Endothelial cell of umbilical vein (primary cell): Measurements from ENCODE around the gene ZER1. TPM values are rescaled to one million over a fixed set of nuclear protein-coding genes. Genes with fewer than 3 reads are reported as not detected.

ENCODE experiments used
- BruUV-seq: library from RNA; stranded (reverse); fragments of 400-500 nt; replicated peaks from 2 replicates; lab custom pipeline; 2021; lab: Mats Ljungman, UMichigan
- CTCF ChIA-PET: fragments of 300-600, 350-600 bp; sonication (Branson Sonifier 250); formaldehyde crosslinking; loops from one replicate; lab custom pipeline; 2021; ENCODE audit warnings: antibody characterized with exemption, inconsistent platforms; lab: Charles Lee
- POLR2A ChIA-PET: fragments of 300-600, 350-600 bp; sonication (Branson Sonifier 250); formaldehyde crosslinking; loops from one replicate; lab custom pipeline; 2021; ENCODE audit warnings: antibody characterized with exemption, inconsistent platforms; lab: Charles Lee
- DNase-seq: peaks from one replicate; pipeline ENCODE4 v3.0.0-alpha.2; 2011; ENCODE audit warnings: low read depth, low spot score
- FAIRE-seq: peaks from 2 replicates; lab custom pipeline; 2011; peaks lifted over from hg19 to GRCh38; lab: Jason Lieb, UNC
- H2AFZ ChIP-seq: 2 replicates; pipeline ENCODE4 v1.6.0; 2012; ENCODE audit warnings: low read depth, low read length, control low read depth, inconsistent platforms
- H3K27ac ChIP-seq: 2 replicates; pipeline ENCODE4 v1.5.1; 2011; ENCODE audit warnings: low read depth, mild to moderate bottlenecking, control low read depth, low read length, moderate library complexity; ENCODE audit not compliant: insufficient read depth
- H3K27me3 ChIP-seq, 2 experiments: 2 replicates each; pipeline versions ENCODE4 v1.6.0 to v1.6.1; 2011; ENCODE audit warnings: low read length in 2 of 2, mixed read lengths in 1 of 2; ENCODE audit not compliant: control insufficient read depth in 2 of 2, insufficient read depth in 2 of 2
- H3K36me3 ChIP-seq, 2 experiments: 2 replicates in 1 of 2; 3 replicates in 1 of 2; pipeline ENCODE4 v1.5.1; 2011; ENCODE audit warnings: low read length in 2 of 2, mild to moderate bottlenecking in 1 of 2, moderate library complexity in 1 of 2; ENCODE audit not compliant: control insufficient read depth in 2 of 2, insufficient read depth in 2 of 2; ENCODE audit errors: extremely low read depth in 1 of 2
- H3K4me1 ChIP-seq: 3 replicates; pipeline ENCODE4 v1.5.1; 2011; ENCODE audit warnings: mild to moderate bottlenecking, low read length; ENCODE audit not compliant: control insufficient read depth, insufficient read depth; ENCODE audit errors: extremely low read depth
- H3K4me2 ChIP-seq: 2 replicates; pipeline ENCODE4 v1.6.1; 2011; ENCODE audit warnings: low read length, control low read depth, mixed read lengths; ENCODE audit not compliant: insufficient read depth
- H3K4me3 ChIP-seq, 3 experiments: fragments of 200-600 bp in 1 of 3; sonication (generic), shearing (Covaris generic) in 1 of 3; replicated peaks in 1 of 3; 2 replicates each; pipeline ENCODE4 v1.5.1; 2011 to 2016; ENCODE audit warnings: control low read depth in 3 of 3, low read length in 3 of 3, mild to moderate bottlenecking in 2 of 3, inconsistent platforms in 1 of 3, low read depth in 1 of 3, moderate library complexity in 1 of 3; ENCODE audit not compliant: insufficient read depth in 1 of 3
- H3K79me2 ChIP-seq: 2 replicates; pipeline ENCODE4 v1.6.0; 2012; ENCODE audit warnings: low read length, inconsistent platforms; ENCODE audit not compliant: control insufficient read depth, insufficient read depth
- H3K9ac ChIP-seq: replicated peaks from 2 replicates; pipeline ENCODE3; 2011; ENCODE audit warnings: low read length, control low read depth; ENCODE audit not compliant: insufficient read depth; ENCODE audit errors: extremely low read depth
- H3K9me1 ChIP-seq: replicated peaks from 3 replicates; pipeline ENCODE4 v1.6.0; 2011; ENCODE audit warnings: mild to moderate bottlenecking, low read length; ENCODE audit not compliant: control insufficient read depth, insufficient read depth; ENCODE audit errors: extremely low read depth
- H3K9me3 ChIP-seq: replicated peaks from 2 replicates; pipeline ENCODE4 v1.5.1; 2012; ENCODE audit warnings: low read length, inconsistent platforms; ENCODE audit not compliant: control insufficient read depth, insufficient read depth
- H4K20me1 ChIP-seq: replicated peaks from 2 replicates; pipeline ENCODE3; 2011; ENCODE audit warnings: mild to moderate bottlenecking, low read length; ENCODE audit not compliant: control insufficient read depth, insufficient read depth; ENCODE audit errors: extremely low read depth
- EZH2 ChIP-seq: IDR thresholded peaks from 2 replicates; pipeline ENCODE4 v1.6.1; 2012; ENCODE audit warnings: borderline replicate concordance, low read depth, mild to moderate bottlenecking, moderate library complexity, low read length, inconsistent platforms; ENCODE audit not compliant: severe bottlenecking
- FOS ChIP-seq: IDR thresholded peaks from 2 replicates; pipeline ENCODE4 v1.6.1; 2011; ENCODE audit warnings: mild to moderate bottlenecking, low read length, moderate library complexity, borderline replicate concordance; ENCODE audit not compliant: insufficient read depth
- GATA2 ChIP-seq: IDR thresholded peaks from 2 replicates; pipeline ENCODE4 v1.7.0; 2011; ENCODE audit warnings: low read depth, mild to moderate bottlenecking, moderate library complexity, mixed read lengths, low read length; ENCODE audit not compliant: insufficient read length, insufficient read depth
- JUN ChIP-seq: IDR thresholded peaks from 2 replicates; pipeline ENCODE4 v1.6.1; 2011; ENCODE audit warnings: borderline replicate concordance, low read depth; ENCODE audit not compliant: insufficient read length, insufficient read depth
- MYC ChIP-seq: IDR thresholded peaks from one replicate; pipeline ENCODE4 v1.6.1; 2011; ENCODE audit warnings: mild to moderate bottlenecking, low read depth, low read length
- POLR2A ChIP-seq: IDR thresholded peaks from 2 replicates; pipeline ENCODE4 v1.6.1; 2012; ENCODE audit warnings: low read depth, mild to moderate bottlenecking, control low read depth, low read length
- POLR2AphosphoS5 ChIP-seq: IDR thresholded peaks from 2 replicates; pipeline ENCODE4 v1.6.1; 2012; ENCODE audit warnings: low read depth, mild to moderate bottlenecking, control low read depth, low read length, moderate library complexity; ENCODE audit not compliant: insufficient read depth
- dilution Hi-C: fragments of 300-500 bp; cut with MboI; formaldehyde crosslinking; loops from one replicate; pipeline ENCODE4 v1.15.0; 2019; ENCODE audit warnings: low sequenced_read_pairs; ENCODE audit not compliant: extremely low pct_ligation_motif_present
- intact Hi-C: fragments of 100-400 bp; cut with micrococcal nuclease; formaldehyde crosslinking; loops from one replicate; pipeline ENCODE4 v1.10.0; 2022
- polyA plus RNA-seq, 4 experiments: library from polyadenylated mRNA; depleted of rRNA in 3 of 4; stranded (reverse) in 3 of 4; unstranded in 1 of 4; fragments of >200 nt; gene quantifications; 2 replicates each; pipeline versions ENCODE4 v1.2.1 to v1.2.3, GENCODE V29; 2011 to 2012; ENCODE audit warnings: missing spikeins in 1 of 4
- total RNA-seq: library from RNA; stranded (reverse); gene quantifications from 2 replicates; pipeline ENCODE4 v1.2.3, GENCODE V29; 2021
- TF ChIP-seq, protein P1 (sequence below): IDR thresholded peaks from 2 replicates; pipeline ENCODE4 v1.6.1; 2011; ENCODE audit not compliant: insufficient read depth, insufficient read length
- TF ChIP-seq, protein P2 (sequence below), 2 donors: IDR thresholded peaks; 1 replicate in 1 of 2; 2 replicates in 1 of 2; pipeline ENCODE4 v1.5.1; 2011; ENCODE audit warnings: low read length in 2 of 2, mild to moderate bottlenecking in 2 of 2, moderate library complexity in 2 of 2, control low read depth in 1 of 2, inconsistent platforms in 1 of 2, low read depth in 1 of 2; ENCODE audit not compliant: insufficient read depth in 1 of 2; ENCODE audit errors: extremely low read depth in 1 of 2

ZER1 gene
- total and polyA plus RNA-seq, 2 donors (not counting 3 experiments of a cell fraction or from before 2014, with no cell fraction given), result 23.0 to 29.9 TPM

GRCh38 chr9:128703616-128704355 is 67.9 kb downstream of the ZER1 start:
- H3K4me1 ChIP-seq, result peaks cover 14% of the 10 kb centered on the region
- intact Hi-C loops, result loop anchor here (1.0 kb wide), 1 partner anchor 21 kb away; the partner anchor contains the start of gene ZDHHC12
- CTCF ChIA-PET, result interaction anchor here (0.6 to 2.1 kb wide), 3 partner anchors 8 to 115 kb away, joined by 3 to 7 read pairs (median 3); partner anchors contain the start of genes ENDOG and ZDHHC12

DNA sequence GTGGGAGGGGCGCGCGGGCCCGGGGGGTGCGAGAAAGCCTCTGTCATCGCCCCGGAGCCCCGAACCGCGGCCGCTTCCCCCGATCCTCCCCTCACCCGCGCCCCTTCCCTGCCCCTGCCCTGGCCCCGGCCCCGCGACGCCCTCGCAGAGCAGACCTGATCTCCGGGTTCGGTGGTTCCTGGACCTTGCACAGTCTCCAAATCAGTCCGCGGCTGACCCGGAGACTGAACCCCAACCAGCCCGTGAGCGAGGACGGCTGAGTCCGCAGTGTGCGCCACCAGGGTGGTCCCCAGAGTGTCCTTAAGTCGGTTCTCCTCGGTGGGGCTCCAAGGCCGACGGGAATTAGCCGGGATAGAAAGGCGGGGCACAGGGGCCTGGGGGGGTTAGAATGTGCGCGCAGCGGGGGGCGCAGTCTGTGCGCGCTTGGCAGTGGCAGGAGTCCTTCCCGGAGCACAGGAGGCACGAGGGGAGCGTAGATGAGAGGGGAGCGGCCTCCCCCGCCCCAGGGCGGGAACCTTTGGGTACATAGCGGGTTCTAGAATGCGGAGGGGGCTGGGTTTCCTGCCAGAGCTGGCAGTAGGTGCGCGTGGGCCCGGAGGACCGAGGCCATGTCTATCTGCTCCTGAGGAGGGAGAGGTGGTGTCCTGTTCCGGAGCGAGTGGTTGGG is 68.6 kb downstream of the ZER1 start:
- intact Hi-C loops (loop anchor here (1.0 kb wide), 3 partner anchors 14 to 68 kb away; partner anchors contain the start of genes SET and ZDHHC12), dilution Hi-C loops (no loop called here)
- FAIRE-seq (peak; percentile 40), DNase-seq (peak; percentile 32)
- no peaks in the 10 kb centered on the region for H4K20me1 ChIP-seq
- no peaks in the 10 kb centered on the region for H3K27me3 ChIP-seq
- peaks cover 10% of the 10 kb centered on the region for H3K79me2 ChIP-seq
- peaks cover 14% of the 10 kb centered on the region for H3K4me1 ChIP-seq
- TF ChIP-seq, protein P1, sequence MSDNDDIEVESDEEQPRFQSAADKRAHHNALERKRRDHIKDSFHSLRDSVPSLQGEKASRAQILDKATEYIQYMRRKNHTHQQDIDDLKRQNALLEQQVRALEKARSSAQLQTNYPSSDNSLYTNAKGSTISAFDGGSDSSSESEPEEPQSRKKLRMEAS, result no peak
- TF ChIP-seq GATA2 (no peak), FOS (no peak), POLR2A (no peak), EZH2 (no peak), POLR2AphosphoS5 (no peak), JUN (no peak), MYC (no peak)
- TF ChIP-seq, protein P2, sequence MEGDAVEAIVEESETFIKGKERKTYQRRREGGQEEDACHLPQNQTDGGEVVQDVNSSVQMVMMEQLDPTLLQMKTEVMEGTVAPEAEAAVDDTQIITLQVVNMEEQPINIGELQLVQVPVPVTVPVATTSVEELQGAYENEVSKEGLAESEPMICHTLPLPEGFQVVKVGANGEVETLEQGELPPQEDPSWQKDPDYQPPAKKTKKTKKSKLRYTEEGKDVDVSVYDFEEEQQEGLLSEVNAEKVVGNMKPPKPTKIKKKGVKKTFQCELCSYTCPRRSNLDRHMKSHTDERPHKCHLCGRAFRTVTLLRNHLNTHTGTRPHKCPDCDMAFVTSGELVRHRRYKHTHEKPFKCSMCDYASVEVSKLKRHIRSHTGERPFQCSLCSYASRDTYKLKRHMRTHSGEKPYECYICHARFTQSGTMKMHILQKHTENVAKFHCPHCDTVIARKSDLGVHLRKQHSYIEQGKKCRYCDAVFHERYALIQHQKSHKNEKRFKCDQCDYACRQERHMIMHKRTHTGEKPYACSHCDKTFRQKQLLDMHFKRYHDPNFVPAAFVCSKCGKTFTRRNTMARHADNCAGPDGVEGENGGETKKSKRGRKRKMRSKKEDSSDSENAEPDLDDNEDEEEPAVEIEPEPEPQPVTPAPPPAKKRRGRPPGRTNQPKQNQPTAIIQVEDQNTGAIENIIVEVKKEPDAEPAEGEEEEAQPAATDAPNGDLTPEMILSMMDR (IDR thresholded peaks at IDR 0.05; ENCODE audit: extremely low read depth in 1 of 2, insufficient read depth in 1 of 2, low read depth in 1 of 2, low read length in 2 of 2), result no peak
- H3K9ac ChIP-seq, result peak overlapping the region; percentile 70
- H3K4me3 ChIP-seq, result peak overlapping the region; percentile 68 to 80 (median 71)
- ChIA-PET POLR2A (interaction anchor here (0.6 kb wide), 1 partner anchor 13 kb away, joined by 6 read pairs; no protein-coding TSS in a partner anchor), CTCF (interaction anchor here (1.2 kb wide), 1 partner anchor 40 kb away, joined by 7 read pairs; no protein-coding TSS in a partner anchor)
- peak overlapping the region; percentile 83 for H2AFZ ChIP-seq
- BruUV-seq, result TSS peak; percentile 61
- peak overlapping the region; percentile 38 for H3K27ac ChIP-seq
- H3K9me1 ChIP-seq, result no peaks in the 10 kb centered on the region
- H3K9me3 ChIP-seq, result no peaks in the 10 kb centered on the region
- peaks cover 2 to 4% of the 10 kb centered on the region in 2 experiments for H3K36me3 ChIP-seq
- H3K4me2 ChIP-seq, result peak overlapping the region; percentile 68

More at GRCh38 chr9:128703616-128704355, 67.9 kb downstream of the ZER1 start:
- H3K36me3 ChIP-seq, result peaks cover 2 to 4% of the 10 kb centered on the region in 2 experiments
- H3K9ac ChIP-seq, result peak overlapping the region; percentile 70
- no peaks in the 10 kb centered on the region for H3K9me3 ChIP-seq
- dilution Hi-C loops, result no loop called here
- no peaks in the 10 kb centered on the region for H3K9me1 ChIP-seq
- BruUV-seq, result TSS peak; percentile 32
- POLR2A ChIA-PET, result interaction anchor here (0.6 kb wide), 1 partner anchor 13 kb away, joined by 6 read pairs; no protein-coding TSS in a partner anchor
- H3K27ac ChIP-seq, result peak overlapping the region; percentile 38
- H3K79me2 ChIP-seq, result peaks cover 10% of the 10 kb centered on the region
- H4K20me1 ChIP-seq, result no peaks in the 10 kb centered on the region
- H3K4me3 ChIP-seq, result peak overlapping the region; percentile 68 to 80 (median 71)
- peak; percentile 73 for TF ChIP-seq POLR2A
- TF ChIP-seq FOS, result no peak
- peak; percentile 61 for TF ChIP-seq POLR2AphosphoS5
- no peaks in the 10 kb centered on the region for H3K27me3 ChIP-seq
- peak overlapping the region; percentile 83 for H2AFZ ChIP-seq
- peak overlapping the region; percentile 68 for H3K4me2 ChIP-seq
- peak; percentile 49 for DNase-seq
- FAIRE-seq, result peak; percentile 77
